ENCODE data around the gene IL26.
"Not testable (repeated sequence)": the region's sequence is repeated elsewhere in the genome, so short reads cannot be mapped to it uniquely, and the experiment has no call there.

Gene IL26

GRCh38 chr12:68178184-68178583, 47.4 kb downstream of the IL26 start:
- no peak overlapping the region for H3K4me3 ChIP-seq (ENCODE audit: low read depth, low read length)
- TF ChIP-seq MAX (IDR thresholded peaks at IDR 0.05; ENCODE audit: low read depth, low read length) (no peak), POLR2A (IDR thresholded peaks at IDR 0.05; ENCODE audit: extremely low read depth, insufficient read length) (no peak), MYC (IDR thresholded peaks at IDR 0.05; ENCODE audit: low read depth, low read length) (no peak), CTCF (IDR thresholded peaks at IDR 0.05; ENCODE audit: low read depth, low read length) (no peak)
- DNase-seq (ENCODE audit: low read depth), result no peak

GRCh38 chr12:68177562-68177961, 48.0 kb downstream of the IL26 start:
- no peak for DNase-seq (ENCODE audit: low read depth)
- TF ChIP-seq MAX (IDR thresholded peaks at IDR 0.05; ENCODE audit: low read depth, low read length) (no peak), MYC (IDR thresholded peaks at IDR 0.05; ENCODE audit: low read depth, low read length) (no peak), POLR2A (IDR thresholded peaks at IDR 0.05; ENCODE audit: extremely low read depth, insufficient read length) (no peak), CTCF (IDR thresholded peaks at IDR 0.05; ENCODE audit: low read depth, low read length) (no peak)
- H3K4me3 ChIP-seq (ENCODE audit: low read depth, low read length), result no peak overlapping the region

GRCh38 chr12:68176257-68176656, 49.4 kb downstream of the IL26 start:
- H3K4me3 ChIP-seq (ENCODE audit: low read depth, low read length), result no peak overlapping the region
- TF ChIP-seq POLR2A (IDR thresholded peaks at IDR 0.05; ENCODE audit: extremely low read depth, insufficient read length), result no peak
- TF ChIP-seq CTCF (IDR thresholded peaks at IDR 0.05; ENCODE audit: low read depth, low read length), result no peak
- no peak for TF ChIP-seq MAX (IDR thresholded peaks at IDR 0.05; ENCODE audit: low read depth, low read length)
- TF ChIP-seq MYC (IDR thresholded peaks at IDR 0.05; ENCODE audit: low read depth, low read length), result no peak
- DNase-seq (ENCODE audit: low read depth), result no peak

- DNase-seq (ENCODE audit: low read depth), result no peak
- no peak overlapping the region for H3K4me3 ChIP-seq (ENCODE audit: low read depth, low read length)
- TF ChIP-seq CTCF (IDR thresholded peaks at IDR 0.05; ENCODE audit: low read depth, low read length), result no peak
- no peak for TF ChIP-seq MAX (IDR thresholded peaks at IDR 0.05; ENCODE audit: low read depth, low read length)
- TF ChIP-seq MYC (IDR thresholded peaks at IDR 0.05; ENCODE audit: low read depth, low read length), result no peak
- TF ChIP-seq POLR2A (IDR thresholded peaks at IDR 0.05; ENCODE audit: extremely low read depth, insufficient read length), result no peak
Measured at GRCh38 chr12:68175557-68176061, 50.0 kb downstream of the IL26 start.

GRCh38 chr12:68174761-68175160, 50.8 kb downstream of the IL26 start:
- not testable (repeated sequence) for DNase-seq (ENCODE audit: low read depth); H3K4me3 ChIP-seq (ENCODE audit: low read depth, low read length)

GRCh38 chr12:68173792-68174191, 51.8 kb downstream of the IL26 start:
- TF ChIP-seq CTCF (IDR thresholded peaks at IDR 0.05; ENCODE audit: low read depth, low read length), result no peak
- TF ChIP-seq MAX (IDR thresholded peaks at IDR 0.05; ENCODE audit: low read depth, low read length), result no peak
- TF ChIP-seq MYC (IDR thresholded peaks at IDR 0.05; ENCODE audit: low read depth, low read length), result no peak
- no peak for TF ChIP-seq POLR2A (IDR thresholded peaks at IDR 0.05; ENCODE audit: extremely low read depth, insufficient read length)
- H3K4me3 ChIP-seq (ENCODE audit: low read depth, low read length), result no peak overlapping the region
- no peak for DNase-seq (ENCODE audit: low read depth)
